ENCODE data around the gene MAPT.

- TF ChIP-seq POLR2AphosphoS5 (IDR thresholded peaks at IDR 0.05; ENCODE audit: insufficient read depth in 1 of 2, low read depth in 1 of 2), result no peak
- TF ChIP-seq, protein P1, sequence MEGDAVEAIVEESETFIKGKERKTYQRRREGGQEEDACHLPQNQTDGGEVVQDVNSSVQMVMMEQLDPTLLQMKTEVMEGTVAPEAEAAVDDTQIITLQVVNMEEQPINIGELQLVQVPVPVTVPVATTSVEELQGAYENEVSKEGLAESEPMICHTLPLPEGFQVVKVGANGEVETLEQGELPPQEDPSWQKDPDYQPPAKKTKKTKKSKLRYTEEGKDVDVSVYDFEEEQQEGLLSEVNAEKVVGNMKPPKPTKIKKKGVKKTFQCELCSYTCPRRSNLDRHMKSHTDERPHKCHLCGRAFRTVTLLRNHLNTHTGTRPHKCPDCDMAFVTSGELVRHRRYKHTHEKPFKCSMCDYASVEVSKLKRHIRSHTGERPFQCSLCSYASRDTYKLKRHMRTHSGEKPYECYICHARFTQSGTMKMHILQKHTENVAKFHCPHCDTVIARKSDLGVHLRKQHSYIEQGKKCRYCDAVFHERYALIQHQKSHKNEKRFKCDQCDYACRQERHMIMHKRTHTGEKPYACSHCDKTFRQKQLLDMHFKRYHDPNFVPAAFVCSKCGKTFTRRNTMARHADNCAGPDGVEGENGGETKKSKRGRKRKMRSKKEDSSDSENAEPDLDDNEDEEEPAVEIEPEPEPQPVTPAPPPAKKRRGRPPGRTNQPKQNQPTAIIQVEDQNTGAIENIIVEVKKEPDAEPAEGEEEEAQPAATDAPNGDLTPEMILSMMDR (IDR thresholded peaks at IDR 0.05), result no peak
These were observed 23.9 kb downstream of the MAPT start for GRCh38 chr17:45918241-45918745.
